Loucy (cell line): ENCODE results near the gene HAGH.

Experiments used
- EZH2phosphoT487 ChIP-seq: fragments of 200-600 bp; IDR thresholded peaks from 2 replicates; pipeline ENCODE4 v1.6.1; 2018; ENCODE audit warnings: antibody characterized with exemption, mild to moderate bottlenecking, moderate library complexity, borderline replicate concordance
- TF ChIP-seq, protein P1 (sequence below): fragments of 200-600 bp; sonication (generic); conservative IDR thresholded peaks from 2 replicates; pipeline ENCODE4 v1.5.1; 2014; ENCODE audit warnings: mild to moderate bottlenecking, antibody characterized with exemption, low read length

DNA sequence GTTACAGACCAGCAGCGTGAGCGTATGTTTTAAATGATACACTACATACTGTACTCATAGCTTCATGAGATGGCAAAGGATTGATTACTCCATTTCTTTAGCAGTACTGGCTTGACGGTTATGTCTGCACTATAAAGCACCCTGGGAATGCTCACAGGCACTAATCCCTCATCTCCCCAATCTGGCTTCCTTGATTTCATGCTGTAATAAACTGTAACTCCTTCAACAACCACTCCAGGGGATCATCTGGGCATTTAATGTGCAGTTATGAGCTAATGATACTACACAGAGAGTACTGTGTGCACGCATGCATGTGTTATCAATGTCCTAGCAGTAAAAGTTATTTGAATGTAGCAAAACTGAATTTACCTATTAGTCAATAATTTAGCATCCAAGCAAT, 25.2 kb upstream of the HAGH start:
- TF ChIP-seq, protein P1, sequence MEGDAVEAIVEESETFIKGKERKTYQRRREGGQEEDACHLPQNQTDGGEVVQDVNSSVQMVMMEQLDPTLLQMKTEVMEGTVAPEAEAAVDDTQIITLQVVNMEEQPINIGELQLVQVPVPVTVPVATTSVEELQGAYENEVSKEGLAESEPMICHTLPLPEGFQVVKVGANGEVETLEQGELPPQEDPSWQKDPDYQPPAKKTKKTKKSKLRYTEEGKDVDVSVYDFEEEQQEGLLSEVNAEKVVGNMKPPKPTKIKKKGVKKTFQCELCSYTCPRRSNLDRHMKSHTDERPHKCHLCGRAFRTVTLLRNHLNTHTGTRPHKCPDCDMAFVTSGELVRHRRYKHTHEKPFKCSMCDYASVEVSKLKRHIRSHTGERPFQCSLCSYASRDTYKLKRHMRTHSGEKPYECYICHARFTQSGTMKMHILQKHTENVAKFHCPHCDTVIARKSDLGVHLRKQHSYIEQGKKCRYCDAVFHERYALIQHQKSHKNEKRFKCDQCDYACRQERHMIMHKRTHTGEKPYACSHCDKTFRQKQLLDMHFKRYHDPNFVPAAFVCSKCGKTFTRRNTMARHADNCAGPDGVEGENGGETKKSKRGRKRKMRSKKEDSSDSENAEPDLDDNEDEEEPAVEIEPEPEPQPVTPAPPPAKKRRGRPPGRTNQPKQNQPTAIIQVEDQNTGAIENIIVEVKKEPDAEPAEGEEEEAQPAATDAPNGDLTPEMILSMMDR: no peak
- TF ChIP-seq EZH2phosphoT487: no peak
